ENCODE data around the gene ZFP1. TPM values are rescaled to one million over a fixed set of nuclear protein-coding genes. Genes with fewer than 3 reads are reported as not detected.
A peak's percentile ranks its signal among the peaks of the same experiment; 100 is the strongest.

The ZFP1 gene
- total RNA-seq, 1 donor from 2014 or later = 17.0 TPM

GRCh38 chr16:75101635-75102034, 46.7 kb upstream of the ZFP1 start:
- H3K4me1 Mint-ChIP-seq (ENCODE audit: unreplicated experiment) = peaks cover 44% of the 10 kb centered on the region

GRCh38 chr16:75102595-75102994, 45.7 kb upstream of the ZFP1 start:
- DNase-seq (ENCODE audit: extremely low spot score, unreplicated experiment) = no peak
- H3K4me3 Mint-ChIP-seq (ENCODE audit: unreplicated experiment) = no peak overlapping the region
- no peak overlapping the region for H3K27ac Mint-ChIP-seq (ENCODE audit: unreplicated experiment)
- H3K4me1 Mint-ChIP-seq (ENCODE audit: unreplicated experiment) = peaks cover 42% of the 10 kb centered on the region
- H3K27me3 Mint-ChIP-seq (ENCODE audit: unreplicated experiment) = no peaks in the 10 kb centered on the region
- H3K36me3 Mint-ChIP-seq (ENCODE audit: unreplicated experiment) = peaks cover 25% of the 10 kb centered on the region
- TF ChIP-seq CTCF (IDR thresholded peaks at IDR 0.05) = no peak
- no peaks in the 10 kb centered on the region for H3K9me3 Mint-ChIP-seq (ENCODE audit: unreplicated experiment)

More at GRCh38 chr16:75101635-75102034, 46.7 kb upstream of the ZFP1 start:
- no peak for DNase-seq (ENCODE audit: extremely low spot score, unreplicated experiment)
- Mint-ChIP-seq H3K36me3 (ENCODE audit: unreplicated experiment) (peaks cover 22% of the 10 kb centered on the region), H3K9me3 (ENCODE audit: unreplicated experiment) (no peaks in the 10 kb centered on the region), H3K27ac (ENCODE audit: unreplicated experiment) (no peak overlapping the region), H3K4me3 (ENCODE audit: unreplicated experiment) (no peak overlapping the region), H3K27me3 (ENCODE audit: unreplicated experiment) (no peaks in the 10 kb centered on the region)
- TF ChIP-seq CTCF (IDR thresholded peaks at IDR 0.05) = no peak

- Mint-ChIP-seq H3K27ac (ENCODE audit: unreplicated experiment) (no peak overlapping the region), H3K9me3 (ENCODE audit: unreplicated experiment) (no peaks in the 10 kb centered on the region), H3K4me1 (ENCODE audit: unreplicated experiment) (peaks cover 52% of the 10 kb centered on the region), H3K27me3 (ENCODE audit: unreplicated experiment) (no peaks in the 10 kb centered on the region), H3K36me3 (ENCODE audit: unreplicated experiment) (peaks cover 27% of the 10 kb centered on the region), H3K4me3 (ENCODE audit: unreplicated experiment) (no peak overlapping the region)
- TF ChIP-seq CTCF (IDR thresholded peaks at IDR 0.05) = no peak
- no peak for DNase-seq (ENCODE audit: extremely low spot score, unreplicated experiment)
Observed at GRCh38 chr16:75103994-75104393, 44.3 kb upstream of the ZFP1 start.

GRCh38 chr16:75104836-75105235, 43.5 kb upstream of the ZFP1 start:
- H3K36me3 Mint-ChIP-seq (ENCODE audit: unreplicated experiment) = peaks cover 27% of the 10 kb centered on the region
- no peak for DNase-seq (ENCODE audit: extremely low spot score, unreplicated experiment)
- no peak for TF ChIP-seq CTCF (IDR thresholded peaks at IDR 0.05)
- H3K4me3 Mint-ChIP-seq (ENCODE audit: unreplicated experiment) = no peak overlapping the region
- peak overlapping the region; percentile 54 for H3K27ac Mint-ChIP-seq (ENCODE audit: unreplicated experiment)
- H3K27me3 Mint-ChIP-seq (ENCODE audit: unreplicated experiment) = no peaks in the 10 kb centered on the region
- peaks cover 54% of the 10 kb centered on the region for H3K4me1 Mint-ChIP-seq (ENCODE audit: unreplicated experiment)
- H3K9me3 Mint-ChIP-seq (ENCODE audit: unreplicated experiment) = no peaks in the 10 kb centered on the region

GRCh38 chr16:75105306-75106061, 42.8 kb upstream of the ZFP1 start:
- H3K36me3 Mint-ChIP-seq (ENCODE audit: unreplicated experiment) = peaks cover 27% of the 10 kb centered on the region
- no peaks in the 10 kb centered on the region for H3K27me3 Mint-ChIP-seq (ENCODE audit: unreplicated experiment)
- no peak for DNase-seq (ENCODE audit: extremely low spot score, unreplicated experiment)
- no peak overlapping the region for H3K4me3 Mint-ChIP-seq (ENCODE audit: unreplicated experiment)
- peaks cover 54% of the 10 kb centered on the region for H3K4me1 Mint-ChIP-seq (ENCODE audit: unreplicated experiment)
- H3K9me3 Mint-ChIP-seq (ENCODE audit: unreplicated experiment) = no peaks in the 10 kb centered on the region
- H3K27ac Mint-ChIP-seq (ENCODE audit: unreplicated experiment) = peak overlapping the region; percentile 54
- no peak for TF ChIP-seq CTCF (IDR thresholded peaks at IDR 0.05)
